Testis (tissue), 3 donors: ENCODE data around the gene SLC9A3. TPM values are rescaled to one million over a fixed set of nuclear protein-coding genes. Genes with fewer than 3 reads are reported as not detected.

Experiments used
- DNase-seq: peaks from one replicate; pipeline ENCODE4 v3.0.0-alpha.2; 2019
- H3K27ac ChIP-seq, 2 donors: fragments of 200-600 bp; sonication (generic); one replicate each; pipeline ENCODE4 v1.5.1; 2019
- H3K27me3 ChIP-seq: fragments of 200-600 bp; sonication (generic); one replicate; pipeline ENCODE4 v1.5.1; 2019
- H3K36me3 ChIP-seq: fragments of 200-600 bp; sonication (generic); one replicate; pipeline ENCODE4 v1.5.1; 2017; ENCODE audit warnings: low read depth; ENCODE audit errors: missing control alignments
- H3K4me1 ChIP-seq: fragments of 200-600 bp; sonication (generic); one replicate; pipeline ENCODE4 v1.5.1; 2019
- H3K4me3 ChIP-seq, 2 donors: fragments of 200-600 bp; sonication (generic); one replicate each; pipeline ENCODE4 v1.5.1; 2017 to 2019
- H3K9me3 ChIP-seq: fragments of 200-600 bp; sonication (generic); one replicate; pipeline ENCODE4 v1.5.1; 2017
- POLR2A ChIP-seq: fragments of 450-650 bp; IDR thresholded peaks from one replicate; pipeline ENCODE4 v1.6.1; 2017; ENCODE audit warnings: antibody characterized with exemption, mild to moderate bottlenecking, moderate library complexity
- WGBS, 2 donors: methylation state at CpG; one replicate each; pipeline ENCODE4 v1.1.5; 2018; 5-methylcytosine and 5-hydroxymethylcytosine counted together
- intact Hi-C: fragments of 100-400 bp; cut with DNase I; formaldehyde crosslinking; loops from one replicate; pipeline ENCODE4 v1.15.1; 2023; ENCODE audit warnings: low total_unique reads
- polyA plus RNA-seq: library from polyadenylated mRNA; stranded (reverse); fragments of 350-450 nt; fragmentation: Illumina TruSeq; extraction: RNeasy Lipid Tissue Mini Kit (QIAGEN cat#74804); gene quantifications from one replicate; pipeline ENCODE4 v1.2.3, GENCODE V29; 2014; ENCODE audit warnings: low read depth, low replicate concordance; ENCODE audit not compliant: insufficient read depth
- total RNA-seq, 2 donors: library from RNA; depleted of rRNA; stranded (reverse); fragments of >200 nt; gene quantifications; one replicate each; pipeline ENCODE4 v1.2.3, GENCODE V29; 2016
- TF ChIP-seq, protein P1 (sequence below), 3 experiments: fragments of 450-650 bp in 2 of 3; fragments of 200-600 bp in 1 of 3; sonication (generic) in 1 of 3; IDR thresholded peaks; one replicate each; pipeline ENCODE4 v1.5.1; 2016 to 2019; ENCODE audit warnings: antibody characterized with exemption in 3 of 3, mild to moderate bottlenecking in 2 of 3, moderate library complexity in 1 of 3

The SLC9A3 gene
- total and polyA plus RNA-seq, 3 donors from 2014 or later: 2.3 to 3.8 (median 2.6) TPM

DNA sequence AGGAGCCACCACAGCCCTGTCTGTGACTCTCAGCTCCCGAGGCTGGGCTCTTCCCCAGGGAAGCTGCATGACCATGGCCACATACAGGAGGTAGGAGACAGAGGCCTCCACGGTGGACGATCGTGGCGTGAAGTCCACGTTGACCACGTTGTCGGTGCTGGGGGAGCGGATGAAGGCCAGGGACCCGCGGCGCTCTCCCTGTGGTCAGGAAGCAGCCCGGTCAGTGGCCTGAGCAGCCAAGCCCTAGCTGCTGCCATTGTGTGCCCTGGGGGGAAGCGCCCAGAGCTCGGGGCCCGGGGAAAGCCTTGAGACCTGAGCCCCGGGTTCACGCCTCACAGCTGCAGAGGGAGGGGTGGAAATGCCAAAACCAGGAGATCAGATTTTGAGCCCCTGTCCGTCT lies 47.0 kb downstream of the SLC9A3 start:
- Histone ChIP-seq H3K4me3 (no peak overlapping the region), H3K36me3 (no peaks in the 10 kb centered on the region), H3K27me3 (no peaks in the 10 kb centered on the region), H3K27ac (no peak overlapping the region), H3K4me1 (peaks cover 12% of the 10 kb centered on the region), H3K9me3 (no peaks in the 10 kb centered on the region)
- TF ChIP-seq, protein P1, sequence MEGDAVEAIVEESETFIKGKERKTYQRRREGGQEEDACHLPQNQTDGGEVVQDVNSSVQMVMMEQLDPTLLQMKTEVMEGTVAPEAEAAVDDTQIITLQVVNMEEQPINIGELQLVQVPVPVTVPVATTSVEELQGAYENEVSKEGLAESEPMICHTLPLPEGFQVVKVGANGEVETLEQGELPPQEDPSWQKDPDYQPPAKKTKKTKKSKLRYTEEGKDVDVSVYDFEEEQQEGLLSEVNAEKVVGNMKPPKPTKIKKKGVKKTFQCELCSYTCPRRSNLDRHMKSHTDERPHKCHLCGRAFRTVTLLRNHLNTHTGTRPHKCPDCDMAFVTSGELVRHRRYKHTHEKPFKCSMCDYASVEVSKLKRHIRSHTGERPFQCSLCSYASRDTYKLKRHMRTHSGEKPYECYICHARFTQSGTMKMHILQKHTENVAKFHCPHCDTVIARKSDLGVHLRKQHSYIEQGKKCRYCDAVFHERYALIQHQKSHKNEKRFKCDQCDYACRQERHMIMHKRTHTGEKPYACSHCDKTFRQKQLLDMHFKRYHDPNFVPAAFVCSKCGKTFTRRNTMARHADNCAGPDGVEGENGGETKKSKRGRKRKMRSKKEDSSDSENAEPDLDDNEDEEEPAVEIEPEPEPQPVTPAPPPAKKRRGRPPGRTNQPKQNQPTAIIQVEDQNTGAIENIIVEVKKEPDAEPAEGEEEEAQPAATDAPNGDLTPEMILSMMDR (IDR thresholded peaks at IDR 0.05): no peak
- TF ChIP-seq POLR2A: no peak
- intact Hi-C loops: no loop called here
- no peak for DNase-seq
- 79 to 88% methylated on average over 18 to 19 of the region's 19 CpGs for WGBS, 2 donors

GRCh38 chr5:476814-477175 lies 47.5 kb downstream of the SLC9A3 start:
- peaks cover 15% of the 10 kb centered on the region for H3K4me1 ChIP-seq
- intact Hi-C loops: no loop called here
- no peak for DNase-seq
- H3K27me3 ChIP-seq: no peaks in the 10 kb centered on the region
- H3K4me3 ChIP-seq: no peak overlapping the region
- 66 to 72% methylated on average over 5 to 9 of the region's 9 CpGs for WGBS, 2 donors
- no peak overlapping the region for H3K27ac ChIP-seq
- no peaks in the 10 kb centered on the region for H3K36me3 ChIP-seq
- TF ChIP-seq POLR2A: no peak
- TF ChIP-seq, protein P1 (IDR thresholded peaks at IDR 0.05): no peak
- H3K9me3 ChIP-seq: no peaks in the 10 kb centered on the region

DNA sequence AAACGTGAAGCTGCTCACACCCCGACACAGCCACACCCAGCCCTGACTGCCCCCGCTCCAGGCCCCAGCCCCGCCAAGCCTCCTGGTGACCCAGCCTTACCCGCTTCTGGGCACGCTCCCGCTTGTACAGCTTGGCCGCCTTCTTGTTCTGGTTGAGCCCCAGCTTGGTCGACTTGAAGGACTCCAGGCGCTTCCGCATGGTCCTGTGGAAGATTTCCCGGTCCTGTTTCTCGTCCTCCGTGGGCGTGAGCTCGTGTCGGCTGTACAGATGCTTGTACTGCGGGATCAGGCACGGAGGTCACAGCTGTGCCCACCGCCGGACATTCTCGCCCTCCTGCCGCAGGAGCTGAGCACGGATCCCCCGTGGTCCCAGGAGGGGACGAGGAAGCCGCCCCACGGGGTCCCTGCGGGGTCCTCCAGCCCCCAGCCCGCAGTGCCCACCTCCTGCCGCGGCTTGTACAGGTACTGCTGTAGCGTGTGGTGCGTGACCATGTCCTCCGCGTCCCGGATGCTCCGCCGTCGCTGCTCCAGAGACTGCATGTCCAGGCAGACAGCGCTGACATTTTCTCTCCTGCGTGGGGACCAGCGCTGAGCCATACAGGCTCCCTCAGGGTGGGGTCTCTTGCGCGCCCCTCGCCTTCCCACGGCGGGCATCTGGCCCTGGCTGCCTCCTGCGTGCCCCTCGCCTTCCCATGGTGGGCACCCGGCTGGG lies 48.0 kb downstream of the SLC9A3 start:
- 60 to 82% methylated on average over 36 to 50 of the region's 51 CpGs for WGBS, 2 donors
- DNase-seq: no peak
- intact Hi-C loops: no loop called here
- Histone ChIP-seq H3K9me3 (no peaks in the 10 kb centered on the region), H3K4me3 (no peak overlapping the region), H3K27ac (no peak overlapping the region), H3K27me3 (no peaks in the 10 kb centered on the region), H3K36me3 (no peaks in the 10 kb centered on the region), H3K4me1 (peaks cover 15% of the 10 kb centered on the region)
- TF ChIP-seq, protein P1 (IDR thresholded peaks at IDR 0.05): no peak
- no peak for TF ChIP-seq POLR2A

DNA sequence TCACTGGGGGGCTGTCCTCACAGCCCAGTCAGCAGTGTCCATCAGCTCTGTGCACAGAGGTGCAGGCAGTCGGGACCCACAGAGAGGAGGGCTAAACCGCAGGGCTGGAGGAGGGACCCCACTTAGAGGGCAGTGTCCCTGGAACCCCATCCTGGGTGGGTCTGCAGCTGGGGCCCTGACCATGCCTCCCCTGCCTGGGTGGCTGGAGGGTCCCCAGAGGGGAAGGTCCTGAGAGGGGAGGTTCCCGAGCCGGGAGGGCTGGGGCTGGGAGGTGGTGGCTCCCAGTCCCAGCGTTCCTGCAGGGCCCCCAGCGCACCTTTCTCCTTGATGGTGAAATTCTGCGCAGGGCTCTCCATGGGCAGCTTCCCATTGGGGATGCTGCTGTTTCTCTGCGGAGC lies 48.5 kb downstream of the SLC9A3 start:
- WGBS, 2 donors: 43 to 65% methylated on average over 1 to 8 of the region's 8 CpGs
- H3K36me3 ChIP-seq: no peaks in the 10 kb centered on the region
- intact Hi-C loops: no loop called here

More for the DNA sequence above, 48.5 kb downstream of the SLC9A3 start:
- DNase-seq: no peak
- TF ChIP-seq POLR2A: no peak
- TF ChIP-seq, protein P1 (IDR thresholded peaks at IDR 0.05): no peak
- Histone ChIP-seq H3K27ac (no peak overlapping the region), H3K4me3 (no peak overlapping the region), H3K9me3 (no peaks in the 10 kb centered on the region), H3K27me3 (no peaks in the 10 kb centered on the region), H3K4me1 (peaks cover 15% of the 10 kb centered on the region)
